GM18520 (cell line): ENCODE data around the gene SIPA1L3.

Experiments
- ATAC-seq: cut with Tn5 transposase; IDR thresholded peaks from one replicate; pipeline ENCODE4 v1.9.1; 2021; ENCODE audit not compliant: unreplicated experiment

The SIPA1L3 gene

DNA sequence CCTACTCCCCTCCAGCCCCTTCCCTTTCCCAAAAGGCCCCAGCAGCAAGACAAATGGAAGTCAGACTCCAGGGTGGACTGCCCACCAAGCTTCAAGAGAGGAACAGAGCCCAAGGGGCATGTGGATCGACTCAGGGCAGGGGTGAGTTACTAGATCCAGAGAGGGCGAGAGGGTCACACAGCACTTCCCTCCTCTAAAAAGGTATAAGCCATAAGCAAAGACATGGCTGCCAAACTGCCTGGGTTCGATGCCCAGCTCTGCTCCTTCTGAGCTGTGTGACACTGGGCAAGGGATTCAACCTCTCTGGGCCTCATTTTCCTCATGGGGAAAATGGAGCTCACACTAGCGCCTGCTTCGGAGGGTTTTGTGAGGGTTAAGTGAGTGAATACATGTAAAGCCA, 345.4 kb downstream of the SIPA1L3 start:
- ATAC-seq, result no peak

- no peak for ATAC-seq
These were observed 346.1 kb downstream of the SIPA1L3 start for GRCh38 chr19:38252941-38253691.

- ATAC-seq, result no peak
These were observed 346.8 kb downstream of the SIPA1L3 start for GRCh38 chr19:38253788-38254187.

GRCh38 chr19:38255383-38256014, 348.5 kb downstream of the SIPA1L3 start:
- no peak for ATAC-seq
